ENCODE measurements around the gene SLC16A9.
"Not testable (repeated sequence)": the region's sequence is repeated elsewhere in the genome, so short reads cannot be mapped to it uniquely, and the experiment has no call there.

SLC16A9 gene, protein sequence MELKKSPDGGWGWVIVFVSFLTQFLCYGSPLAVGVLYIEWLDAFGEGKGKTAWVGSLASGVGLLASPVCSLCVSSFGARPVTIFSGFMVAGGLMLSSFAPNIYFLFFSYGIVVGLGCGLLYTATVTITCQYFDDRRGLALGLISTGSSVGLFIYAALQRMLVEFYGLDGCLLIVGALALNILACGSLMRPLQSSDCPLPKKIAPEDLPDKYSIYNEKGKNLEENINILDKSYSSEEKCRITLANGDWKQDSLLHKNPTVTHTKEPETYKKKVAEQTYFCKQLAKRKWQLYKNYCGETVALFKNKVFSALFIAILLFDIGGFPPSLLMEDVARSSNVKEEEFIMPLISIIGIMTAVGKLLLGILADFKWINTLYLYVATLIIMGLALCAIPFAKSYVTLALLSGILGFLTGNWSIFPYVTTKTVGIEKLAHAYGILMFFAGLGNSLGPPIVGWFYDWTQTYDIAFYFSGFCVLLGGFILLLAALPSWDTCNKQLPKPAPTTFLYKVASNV

DNA sequence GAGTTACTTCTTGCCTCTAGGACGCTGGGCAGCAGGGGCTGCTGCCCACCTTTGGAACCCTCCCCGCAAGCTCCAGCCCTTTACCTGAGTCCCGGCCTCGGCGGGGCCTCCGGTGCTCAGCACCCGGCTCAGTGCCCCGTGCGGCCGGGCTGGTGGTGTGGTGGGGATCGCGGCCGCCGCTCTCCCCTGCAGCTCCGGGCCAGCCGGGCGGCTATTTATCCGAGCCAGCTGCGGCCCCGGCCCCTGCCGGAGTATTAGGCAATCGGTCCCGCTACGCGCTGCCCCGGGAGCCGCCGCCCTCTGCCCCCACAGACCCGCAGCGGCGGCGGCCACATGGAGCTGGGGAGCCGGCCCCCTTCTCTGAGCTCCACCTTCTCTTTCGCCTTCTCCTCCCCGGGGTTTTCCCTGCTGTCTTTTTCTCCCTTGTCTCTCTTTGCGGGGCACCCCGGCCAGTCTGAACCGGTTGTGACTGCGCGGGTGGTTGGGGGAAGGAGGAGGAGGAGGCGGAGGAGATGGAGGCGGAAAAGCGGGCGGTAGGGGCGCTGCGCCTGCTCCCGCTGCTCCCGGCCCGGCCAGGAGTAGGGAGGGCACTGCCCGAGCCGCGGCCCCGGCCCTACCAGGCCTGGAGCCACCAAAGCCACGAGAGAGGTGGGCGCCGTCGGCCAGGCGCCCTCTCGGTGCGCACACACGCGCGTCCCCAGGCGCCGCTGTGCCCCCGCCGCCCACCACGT is at the start of gene SLC16A9:
TSS of gene SLC16A9 (minus strand) at position 456 of the 731 bp plus-strand sequence. CDS start 25,559 bp downstream, outside the sequence.
- DNase-seq: peak; percentile 90

DNA sequence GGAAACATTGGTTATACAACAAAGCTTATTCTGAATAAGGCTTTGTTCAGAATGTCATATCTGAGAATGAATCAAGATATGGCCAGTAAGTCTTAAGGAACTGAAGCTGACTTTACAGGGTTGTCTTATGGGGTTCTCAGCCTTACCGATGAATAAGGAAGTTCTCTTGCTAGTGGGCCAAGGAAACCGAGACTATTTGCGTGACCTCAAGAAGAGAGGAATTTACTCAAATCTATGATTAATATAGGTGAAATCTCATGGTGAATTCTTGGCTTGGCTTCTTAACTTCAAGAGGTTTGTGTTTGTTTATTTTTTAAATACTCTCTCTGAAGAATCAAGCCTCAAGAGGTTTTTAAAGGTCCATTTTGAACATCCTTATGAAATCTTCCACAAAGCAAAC is 48.3 kb upstream of the SLC16A9 start:
- no peak for DNase-seq

DNA sequence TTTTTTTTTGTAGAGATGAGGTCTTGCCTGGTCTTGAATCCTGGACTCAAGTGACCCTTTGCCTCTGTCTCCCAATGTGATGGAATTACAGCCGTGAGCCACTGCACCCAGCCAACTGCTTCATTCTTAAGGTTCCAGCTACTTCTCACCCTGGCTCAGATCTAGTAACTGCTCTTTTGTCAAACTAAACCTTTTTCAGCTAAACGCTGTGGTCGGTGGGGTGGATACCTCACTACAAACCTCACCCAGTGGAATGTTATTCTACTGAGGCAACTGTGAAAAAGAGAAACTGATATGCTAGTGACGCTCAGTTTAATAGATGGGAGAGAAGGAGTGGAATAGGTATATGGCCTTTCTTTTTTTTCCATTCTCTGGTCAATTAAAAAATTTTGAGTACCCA is 45.3 kb upstream of the SLC16A9 start:
- no peak for DNase-seq

DNA sequence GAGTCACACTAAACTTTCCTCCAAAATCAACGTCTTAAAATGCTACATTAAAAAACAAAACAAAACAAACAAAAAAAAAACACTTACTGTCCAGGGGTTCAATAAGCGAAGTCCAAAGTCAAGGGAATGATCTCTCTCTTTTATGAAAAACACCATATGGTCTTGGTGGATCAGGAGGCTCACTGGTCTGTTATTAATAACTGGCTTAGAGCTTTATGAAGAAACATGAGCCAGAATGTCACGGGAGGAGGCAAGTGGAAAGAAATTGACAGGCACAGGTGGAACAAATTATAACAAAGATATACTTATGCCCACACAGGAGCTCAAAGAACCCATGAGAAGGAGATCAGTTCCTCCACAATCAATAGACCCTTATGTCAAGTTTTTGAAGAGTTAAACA is 43.6 kb upstream of the SLC16A9 start, which contains the start of gene MRLN:
TSS of gene MRLN (minus strand) at position 189 of the 400 bp plus-strand sequence.
- no peak for DNase-seq

DNA sequence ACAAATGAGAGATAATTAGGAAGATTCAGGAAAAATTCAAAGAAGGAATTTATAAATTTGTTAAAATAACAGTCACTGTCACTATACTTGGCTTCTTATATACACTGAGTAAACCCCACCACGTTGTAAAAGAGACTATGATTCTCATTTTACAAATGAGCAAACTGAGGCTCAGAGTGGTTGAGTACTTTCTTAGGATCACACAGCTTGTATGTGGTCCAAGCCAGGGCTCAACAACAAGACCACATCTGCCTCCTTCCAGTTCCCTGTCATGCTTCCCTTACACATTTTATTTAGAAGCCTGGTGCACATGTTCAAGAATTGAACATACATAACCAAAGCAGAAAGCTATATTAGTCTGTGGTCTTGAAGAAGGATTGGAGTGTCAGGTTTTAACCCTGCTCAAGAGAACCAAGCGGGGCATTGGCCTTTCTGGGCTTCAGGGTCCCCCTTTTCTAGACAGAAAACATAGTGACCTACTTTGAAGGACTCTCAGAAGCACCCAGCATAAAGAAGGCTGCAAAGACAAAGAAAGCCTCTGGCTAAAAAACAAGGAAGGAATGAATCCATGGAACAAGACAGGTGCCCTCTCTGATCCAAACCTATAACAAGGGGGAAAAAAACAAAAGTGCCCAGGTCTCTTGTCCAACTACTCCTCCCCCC is 42.8 kb upstream of the SLC16A9 start:
- no peak for DNase-seq

DNA sequence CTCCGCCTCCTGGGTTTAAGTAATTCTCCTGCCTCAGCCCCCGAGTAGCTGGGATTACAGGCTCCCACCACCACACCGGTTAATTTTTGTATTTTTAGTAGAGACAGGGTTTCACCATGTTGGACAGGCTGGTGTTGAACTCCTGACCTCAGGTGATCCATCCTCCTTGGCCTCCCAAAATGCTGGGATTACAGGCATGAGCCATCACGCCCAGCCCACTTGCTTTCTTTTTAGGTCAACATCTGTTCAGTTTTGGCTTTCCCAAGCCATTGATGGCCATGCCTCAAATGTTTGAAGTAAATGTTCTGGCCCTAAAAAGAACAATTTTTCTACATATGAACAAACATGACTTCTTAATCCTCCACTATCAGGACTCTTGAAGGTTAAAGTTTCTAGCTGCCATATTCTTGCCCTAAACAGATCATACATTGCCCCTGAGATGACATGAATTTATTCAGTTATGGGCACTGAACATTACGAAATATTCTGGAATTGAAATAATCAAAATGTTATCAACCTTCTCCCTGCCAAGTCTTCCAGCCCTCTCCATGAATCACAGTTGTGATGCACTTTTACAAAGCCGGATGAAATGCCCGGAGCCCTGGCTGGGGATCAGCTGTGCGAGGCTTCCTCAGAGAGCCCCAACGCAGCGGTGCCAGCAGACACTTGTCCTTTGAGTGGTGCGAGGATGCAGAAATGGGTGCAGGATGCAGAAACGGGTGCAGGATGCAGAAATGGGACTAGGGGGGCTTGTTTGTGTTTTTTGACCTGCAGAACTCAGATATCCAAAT is 40.7 kb upstream of the SLC16A9 start:
- DNase-seq: no peak

DNA sequence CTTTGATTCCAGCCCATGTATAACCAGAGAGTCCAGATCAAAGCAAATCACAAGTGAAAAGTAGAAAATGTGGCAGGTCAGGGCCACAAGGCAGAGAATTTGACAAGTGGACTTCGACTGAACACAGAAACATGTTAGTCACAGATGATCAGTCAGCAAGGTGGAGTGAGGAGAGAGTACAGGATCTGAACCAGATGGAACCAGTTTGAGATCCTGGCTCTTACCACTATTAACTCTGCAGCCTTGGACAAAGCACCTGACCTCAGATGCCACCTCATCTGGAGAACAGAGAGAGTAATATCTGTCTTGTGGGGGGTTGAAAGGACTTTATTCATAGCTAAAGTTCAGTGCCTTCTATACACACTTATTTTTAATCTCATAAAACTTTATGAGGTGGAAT is 39.2 kb upstream of the SLC16A9 start:
- peak; percentile 8 for DNase-seq

DNA sequence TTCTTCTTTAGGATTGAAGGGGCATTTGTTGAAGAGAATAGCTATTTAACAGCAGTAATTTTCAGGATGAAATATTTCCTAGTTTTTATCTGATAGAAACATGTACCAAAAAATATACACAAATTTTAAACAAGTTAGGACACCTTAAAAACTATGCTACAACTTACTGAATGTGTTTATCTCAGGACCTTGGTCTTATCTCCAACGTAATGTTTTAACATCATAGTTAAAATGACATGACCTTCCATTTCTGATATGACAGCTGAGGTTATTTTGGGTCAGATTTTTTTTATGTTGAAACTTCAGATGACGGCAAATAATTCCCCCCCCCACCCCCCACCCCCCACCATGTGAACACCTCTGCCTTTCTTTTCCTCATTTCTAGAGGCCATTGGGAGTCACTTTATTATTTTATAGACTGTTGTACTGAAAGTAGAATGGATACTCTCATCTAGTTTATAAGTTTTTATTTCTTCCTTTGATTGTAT is 35.6 kb upstream of the SLC16A9 start:
- DNase-seq: no peak

DNA sequence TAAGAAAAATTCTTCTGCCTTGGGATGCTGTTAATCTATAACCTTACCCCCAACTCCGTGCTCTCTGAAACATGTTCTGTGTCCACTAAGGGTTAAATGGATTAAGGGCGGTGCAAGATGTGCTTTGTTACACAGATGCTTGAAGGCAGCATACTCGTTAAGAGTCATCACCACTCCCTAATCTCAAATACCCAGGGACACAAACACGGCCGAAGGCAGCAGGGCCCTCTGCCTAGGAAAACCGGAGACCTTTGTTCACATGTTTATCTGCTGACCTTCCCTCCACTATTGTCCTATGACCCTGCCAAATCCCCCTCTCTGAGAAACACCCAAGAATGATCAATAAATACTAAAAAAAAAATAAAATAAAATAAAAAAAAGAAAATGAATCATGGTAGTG is 35.1 kb upstream of the SLC16A9 start:
- DNase-seq: not testable (repeated sequence)

DNA sequence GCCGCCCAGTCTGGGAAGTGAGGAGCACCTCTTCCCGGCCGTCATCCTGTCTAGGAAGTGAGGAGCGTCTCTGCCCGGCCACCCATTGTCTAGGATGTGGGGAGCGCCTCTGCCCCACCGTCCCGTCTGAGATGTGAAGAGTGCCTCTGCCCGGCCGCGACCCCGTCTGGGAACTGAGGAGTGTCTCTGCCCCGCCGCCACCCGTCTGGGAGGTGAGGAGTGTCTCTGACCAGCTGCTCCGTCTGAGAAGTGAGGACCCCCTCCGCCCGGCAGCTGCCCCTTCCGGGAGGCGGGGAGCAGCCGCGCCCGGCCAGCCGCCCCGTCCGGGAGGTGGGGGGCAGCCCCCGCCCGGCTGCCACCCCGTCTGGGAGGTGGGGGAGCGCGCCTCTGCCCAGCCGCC is 34.5 kb upstream of the SLC16A9 start:
- not testable (repeated sequence) for DNase-seq

DNA sequence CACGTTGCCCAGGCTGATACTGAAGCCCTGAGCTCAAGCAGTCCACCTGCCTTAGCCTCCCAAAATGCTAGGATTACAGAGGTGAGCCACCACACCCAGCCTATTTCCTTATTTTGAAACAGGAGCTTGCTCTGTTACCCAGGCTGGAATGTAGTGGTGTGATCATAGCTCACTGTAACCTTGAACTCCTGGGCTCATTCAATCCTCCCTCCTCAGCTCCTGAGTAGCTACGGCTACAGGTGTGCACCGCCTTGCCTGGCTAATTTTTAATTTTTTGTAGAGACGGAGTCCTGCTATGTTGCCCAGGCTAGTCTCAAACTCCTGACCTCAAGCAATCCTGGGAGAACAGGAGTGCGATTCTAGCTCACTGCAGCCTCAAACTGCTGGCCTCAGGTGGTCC is 31.9 kb upstream of the SLC16A9 start:
- no peak for DNase-seq

DNA sequence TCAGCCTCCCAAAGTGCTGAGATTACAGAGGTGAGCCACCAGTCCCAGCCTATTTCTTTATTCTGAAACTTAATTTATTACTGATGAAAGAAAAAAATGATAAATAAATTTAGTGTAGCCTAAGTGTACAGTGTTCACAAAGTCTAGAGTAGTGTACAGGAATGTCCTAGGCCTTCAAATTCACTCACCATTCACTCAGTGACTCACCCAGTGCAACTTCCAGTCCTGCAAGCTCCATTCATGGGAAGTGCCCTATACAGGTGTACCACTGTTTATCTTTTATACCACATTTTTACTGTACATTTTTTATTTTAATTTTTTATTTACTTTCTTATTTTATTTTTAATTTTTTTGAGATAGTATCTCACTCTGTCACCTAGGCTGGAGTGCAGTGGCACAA is 31.4 kb upstream of the SLC16A9 start:
- DNase-seq: no peak

DNA sequence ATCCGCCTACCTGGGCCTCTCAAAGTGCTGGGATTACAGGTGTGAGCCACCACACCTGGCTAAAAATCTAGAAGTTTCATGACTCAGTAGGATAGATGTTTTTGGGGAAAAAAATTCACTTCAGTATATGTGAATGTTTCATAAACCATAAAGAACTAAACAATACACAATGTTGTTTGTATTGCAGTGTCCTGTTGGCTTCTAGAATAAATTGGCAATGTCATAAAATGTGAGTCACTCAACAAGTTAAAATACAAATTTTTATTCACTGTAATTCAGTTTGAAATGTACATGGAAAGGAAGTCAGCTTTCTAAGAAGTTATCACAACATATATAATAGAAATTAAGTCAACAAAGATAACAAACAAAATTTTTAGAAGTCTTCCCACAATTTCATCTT is 27.1 kb upstream of the SLC16A9 start:
- no peak for DNase-seq

DNA sequence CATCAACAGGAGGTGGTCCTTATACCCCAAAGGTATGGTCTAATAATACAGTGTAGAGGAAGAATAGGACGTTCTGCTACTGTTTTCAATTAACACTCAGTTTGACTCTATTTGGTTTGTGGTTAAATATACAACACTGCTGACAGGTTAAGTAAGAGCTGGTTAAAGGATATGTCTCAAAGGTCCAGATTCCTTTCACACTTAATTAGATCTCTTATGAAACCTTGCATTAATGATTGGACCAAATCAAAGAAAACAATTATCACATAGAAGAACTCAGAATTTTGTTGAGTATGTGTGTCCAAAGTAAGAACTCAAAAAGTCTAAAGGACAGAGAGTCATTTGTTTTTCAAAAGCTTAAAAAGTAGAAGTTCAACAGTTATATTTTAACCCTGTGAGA is 25.6 kb upstream of the SLC16A9 start:
- no peak for DNase-seq

DNA sequence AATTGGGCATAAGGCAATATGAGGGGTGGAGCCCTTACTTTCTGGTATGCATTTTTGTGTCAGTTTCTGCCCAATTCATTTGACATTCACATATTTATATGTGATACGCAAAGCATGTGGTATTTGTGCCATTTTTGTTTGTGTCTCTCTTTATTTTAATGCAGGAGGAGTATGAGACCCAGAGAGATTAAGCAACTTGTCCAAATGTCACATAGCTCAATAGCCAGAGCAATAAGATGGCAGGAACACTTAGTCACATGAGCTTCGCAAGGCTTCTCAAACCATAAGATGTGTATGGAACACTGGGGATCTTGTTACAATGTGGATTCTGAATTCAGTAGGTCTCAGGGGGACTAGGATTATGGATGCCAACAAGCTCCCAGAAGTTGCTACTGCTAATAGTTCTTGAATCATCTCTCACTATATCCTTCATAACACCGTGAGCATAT is 24.4 kb upstream of the SLC16A9 start:
- no peak for DNase-seq

DNA sequence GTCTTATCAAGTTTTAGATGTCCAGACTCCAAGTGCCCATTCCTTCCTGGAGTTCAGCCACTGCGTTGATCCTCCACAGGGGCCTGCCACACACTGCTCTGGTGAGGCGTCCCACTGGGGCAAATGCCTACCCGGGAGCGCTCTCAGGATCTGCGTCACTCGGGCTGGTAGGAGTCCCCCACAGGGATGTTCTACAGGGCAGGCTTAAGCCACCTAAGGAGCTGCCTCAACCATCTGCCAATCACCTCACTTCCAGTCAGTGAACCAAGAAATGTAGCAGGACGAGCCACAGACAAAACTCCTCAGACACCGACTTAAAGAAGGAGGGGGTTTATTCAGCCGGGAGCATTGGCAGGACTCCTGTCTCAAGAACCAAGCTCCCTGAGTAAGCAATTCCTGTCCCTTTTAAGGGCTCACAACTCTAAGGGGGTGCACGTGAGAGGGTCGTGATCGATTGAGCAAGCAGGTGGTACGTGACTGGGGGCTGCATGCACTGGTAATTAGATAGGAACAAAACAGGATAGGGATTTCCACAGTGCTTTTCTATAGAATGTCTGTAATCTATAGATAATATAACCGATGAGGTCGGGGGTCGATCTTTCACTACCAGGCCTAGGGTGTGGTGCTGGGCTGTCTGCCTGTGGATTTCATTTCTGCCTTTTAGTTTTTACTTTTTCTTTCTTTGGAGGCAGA is 23.8 kb upstream of the SLC16A9 start:
- not testable (repeated sequence) for DNase-seq

DNA sequence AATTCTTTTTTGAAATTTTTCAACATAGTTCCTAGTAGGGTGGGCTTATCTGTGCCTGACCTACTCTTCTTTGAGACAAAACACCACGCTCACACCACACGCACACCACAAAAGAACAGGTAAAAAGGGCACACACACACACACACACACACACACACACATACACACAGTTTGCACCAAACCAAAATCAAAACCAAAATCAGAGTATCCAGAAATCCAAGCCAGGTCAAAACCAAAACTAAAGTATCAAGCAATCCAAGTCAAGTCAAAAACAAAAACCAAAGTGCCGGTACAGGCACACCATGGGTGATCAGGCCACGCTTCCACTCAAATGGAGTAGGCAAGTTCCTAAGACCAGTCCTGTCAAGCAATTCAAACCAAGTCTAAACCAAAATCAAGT is 23.2 kb upstream of the SLC16A9 start:
- not testable (repeated sequence) for DNase-seq

DNA sequence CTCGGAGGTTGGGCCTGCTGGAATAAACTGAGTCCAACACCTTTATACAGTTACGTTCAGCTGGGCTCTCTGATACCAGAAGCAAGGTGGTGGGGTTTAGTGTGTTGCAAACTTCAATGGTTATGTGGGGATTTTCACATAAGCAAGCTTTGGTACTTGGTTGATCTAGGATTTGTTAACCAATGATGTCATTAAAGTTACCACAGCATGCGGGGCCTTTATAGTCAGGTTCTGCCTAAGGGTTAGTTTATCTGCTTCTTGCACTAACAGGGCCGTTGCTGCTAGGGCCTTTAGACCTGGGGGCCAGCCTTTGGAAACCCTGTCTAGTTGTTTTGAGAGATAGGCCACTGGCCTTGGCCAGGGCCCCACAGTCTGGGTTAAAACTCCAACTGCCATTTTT is 19.5 kb upstream of the SLC16A9 start:
- not testable (repeated sequence) for DNase-seq

DNA sequence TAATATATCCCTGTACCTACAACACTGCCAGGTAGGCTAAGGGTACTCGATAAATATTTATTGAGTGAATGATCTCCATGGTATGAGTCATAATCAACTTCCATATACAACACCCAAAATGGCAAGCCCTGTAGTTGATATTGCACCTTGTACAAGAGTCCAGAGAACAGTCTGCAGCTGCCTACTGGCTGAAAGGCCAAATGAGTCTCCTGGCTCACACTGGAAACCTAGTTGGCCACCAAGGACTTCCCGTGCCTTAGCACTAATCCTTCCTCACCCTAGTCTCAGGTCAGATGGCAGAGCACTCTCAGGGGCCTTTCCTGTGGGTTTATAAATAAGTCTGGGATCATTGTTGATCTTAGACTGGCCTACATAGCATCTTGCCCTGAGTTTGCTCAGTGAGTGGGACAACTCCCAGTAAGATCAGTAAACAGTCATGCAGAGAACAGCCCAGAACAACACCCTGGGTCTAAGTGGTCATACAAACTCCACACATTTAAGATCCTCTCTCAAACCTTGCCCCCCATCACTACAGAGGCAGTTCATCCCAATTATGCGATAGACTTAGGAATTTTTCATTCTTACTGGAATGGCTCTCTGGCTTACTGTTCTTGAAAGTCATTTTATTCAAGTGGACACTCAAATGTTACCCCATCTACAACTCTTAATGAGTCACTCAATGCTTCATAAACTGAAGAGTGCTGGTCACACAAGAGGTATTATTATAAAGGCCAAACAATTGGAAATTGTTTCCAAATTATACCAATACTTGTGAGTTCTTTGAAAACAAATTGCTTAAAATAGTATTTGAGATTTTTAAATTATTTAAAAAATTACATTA is 14.7 kb upstream of the SLC16A9 start:
- no peak for DNase-seq

DNA sequence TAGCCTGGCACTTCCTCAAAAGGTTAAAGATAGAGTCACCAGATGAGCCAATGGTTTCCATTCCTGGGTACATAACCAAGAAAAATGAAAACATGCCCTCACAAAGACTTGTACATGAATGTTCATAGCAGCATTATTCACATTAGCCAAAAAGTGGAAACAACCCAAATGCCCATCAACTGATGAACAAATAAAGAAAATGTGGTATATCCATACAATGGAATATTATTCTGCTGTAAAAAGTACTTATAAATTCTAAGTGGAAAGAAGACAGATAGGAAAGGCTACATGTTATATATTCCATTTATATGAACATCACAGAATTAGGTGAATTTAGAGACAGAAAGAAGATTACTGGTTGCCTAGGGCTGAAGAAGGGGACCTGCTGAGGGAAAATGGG is 10.7 kb upstream of the SLC16A9 start:
- no peak for DNase-seq

DNA sequence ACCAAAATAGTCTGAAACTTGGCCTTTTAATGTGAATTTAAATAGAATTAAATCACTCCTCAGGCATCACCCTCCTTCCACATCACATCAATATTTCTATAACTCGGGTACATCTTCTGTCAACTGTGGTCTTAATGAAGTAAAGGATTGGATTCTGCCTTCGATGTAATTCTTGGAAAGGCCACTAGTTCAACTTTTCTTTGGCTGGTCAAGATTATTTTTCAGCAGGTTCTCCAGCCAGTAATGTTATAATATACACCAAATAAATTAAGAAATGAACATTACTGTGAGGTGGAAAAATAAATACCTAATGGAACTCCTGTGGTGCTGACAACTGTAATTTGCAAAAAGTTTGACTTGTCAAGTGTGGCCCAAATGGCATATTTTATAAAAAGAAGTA is 9.7 kb upstream of the SLC16A9 start:
- no peak for DNase-seq
